HG02610 (cell line): Measurements from ENCODE around the gene NEK9.

Experiments
- ATAC-seq: cut with Tn5 transposase; IDR thresholded peaks from one replicate; pipeline ENCODE4 v1.9.1; 2021; ENCODE audit warnings: mild to moderate bottlenecking, moderate library complexity; ENCODE audit not compliant: unreplicated experiment

The NEK9 gene

GRCh38 chr14:75044322-75044721 lies 82.5 kb downstream of the NEK9 start:
- ATAC-seq: no peak

- no peak for ATAC-seq
Measured at GRCh38 chr14:75042035-75042434, 84.8 kb downstream of the NEK9 start.

GRCh38 chr14:75041613-75042012 lies 85.2 kb downstream of the NEK9 start:
- ATAC-seq: no peak

- ATAC-seq: no peak
Measured at GRCh38 chr14:75040959-75041358, 85.9 kb downstream of the NEK9 start.

GRCh38 chr14:75040507-75040906 lies 86.3 kb downstream of the NEK9 start:
- ATAC-seq: no peak

DNA sequence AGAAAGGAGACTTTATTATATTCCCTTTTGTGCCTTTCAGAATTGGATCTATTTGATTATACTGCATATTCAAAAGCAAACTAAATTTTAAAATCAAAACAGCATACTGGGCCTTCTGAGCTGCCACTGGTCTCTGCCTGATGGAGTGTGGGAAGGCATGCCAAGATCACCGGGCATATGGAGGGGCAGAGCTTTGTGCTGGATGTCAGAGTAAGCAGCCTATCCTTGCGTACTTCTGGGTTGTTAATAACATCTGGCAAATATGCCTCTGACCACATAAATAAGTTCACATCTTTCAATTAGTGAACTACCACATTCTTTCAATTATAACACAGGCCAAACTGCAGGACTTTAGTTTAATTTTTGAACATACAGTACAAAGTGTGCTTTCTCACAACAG lies 93.9 kb downstream of the NEK9 start:
- no peak for ATAC-seq

GRCh38 chr14:75030147-75030546 lies 96.7 kb downstream of the NEK9 start:
- no peak for ATAC-seq
